Thyroid gland (tissue), 4 donors: Measurements from ENCODE around the gene SH3RF3.

ENCODE experiments used
- POLR2A ChIP-seq, 2 donors: fragments of 450-650 bp; IDR thresholded peaks; one replicate each; pipeline ENCODE4 v1.6.1; 2017; ENCODE audit warnings: antibody characterized with exemption in 2 of 2, mild to moderate bottlenecking in 2 of 2, moderate library complexity in 1 of 2
- TF ChIP-seq, protein P1 (sequence below), 6 experiments: fragments of 200-600 bp in 3 of 6; fragments of 450-650 bp in 3 of 6; sonication (generic) in 3 of 6; IDR thresholded peaks; one replicate each; pipeline ENCODE4 v1.5.1; 2016 to 2019; ENCODE audit warnings: antibody characterized with exemption in 6 of 6, mild to moderate bottlenecking in 2 of 6, inconsistent platforms in 1 of 6, moderate library complexity in 1 of 6

DNA sequence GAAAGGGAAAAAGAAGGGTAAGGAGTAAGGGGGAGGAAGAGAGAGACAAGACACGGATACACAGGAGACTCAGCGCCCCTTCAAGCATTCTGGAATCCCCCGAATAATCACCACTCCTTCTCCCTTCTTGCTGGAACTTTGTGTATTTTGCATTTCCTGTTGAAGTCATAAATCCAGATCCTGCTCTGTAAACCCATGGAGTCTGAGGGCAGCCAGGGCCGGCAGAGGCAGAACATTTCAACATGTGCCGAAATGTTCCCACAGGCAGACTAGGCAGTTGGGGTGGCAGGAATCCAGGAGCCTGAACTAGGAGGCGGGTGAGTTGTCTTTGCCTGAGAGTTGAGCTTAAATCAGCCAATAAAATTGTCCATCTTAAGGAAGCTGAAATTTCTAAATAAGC lies 193.1 kb downstream of the SH3RF3 start:
- TF ChIP-seq, protein P1, sequence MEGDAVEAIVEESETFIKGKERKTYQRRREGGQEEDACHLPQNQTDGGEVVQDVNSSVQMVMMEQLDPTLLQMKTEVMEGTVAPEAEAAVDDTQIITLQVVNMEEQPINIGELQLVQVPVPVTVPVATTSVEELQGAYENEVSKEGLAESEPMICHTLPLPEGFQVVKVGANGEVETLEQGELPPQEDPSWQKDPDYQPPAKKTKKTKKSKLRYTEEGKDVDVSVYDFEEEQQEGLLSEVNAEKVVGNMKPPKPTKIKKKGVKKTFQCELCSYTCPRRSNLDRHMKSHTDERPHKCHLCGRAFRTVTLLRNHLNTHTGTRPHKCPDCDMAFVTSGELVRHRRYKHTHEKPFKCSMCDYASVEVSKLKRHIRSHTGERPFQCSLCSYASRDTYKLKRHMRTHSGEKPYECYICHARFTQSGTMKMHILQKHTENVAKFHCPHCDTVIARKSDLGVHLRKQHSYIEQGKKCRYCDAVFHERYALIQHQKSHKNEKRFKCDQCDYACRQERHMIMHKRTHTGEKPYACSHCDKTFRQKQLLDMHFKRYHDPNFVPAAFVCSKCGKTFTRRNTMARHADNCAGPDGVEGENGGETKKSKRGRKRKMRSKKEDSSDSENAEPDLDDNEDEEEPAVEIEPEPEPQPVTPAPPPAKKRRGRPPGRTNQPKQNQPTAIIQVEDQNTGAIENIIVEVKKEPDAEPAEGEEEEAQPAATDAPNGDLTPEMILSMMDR (IDR thresholded peaks at IDR 0.05) = no peak
- no peak for TF ChIP-seq POLR2A (IDR thresholded peaks at IDR 0.05)
